Transverse colon (tissue), 4 donors: ENCODE measurements around the gene CCDC12. TPM values are rescaled to one million over a fixed set of nuclear protein-coding genes. Genes with fewer than 3 reads are reported as not detected.

Source experiments
- DNase-seq: peaks from one replicate; pipeline ENCODE4 v3.0.0-alpha.2; 2019
- H3K27ac ChIP-seq, 4 donors: fragments of 200-600 bp; sonication (generic); 2 replicates each; pipeline ENCODE4 v1.5.1; 2016 to 2018; ENCODE audit warnings: inconsistent platforms in 4 of 4
- H3K27me3 ChIP-seq: fragments of 200-600 bp; sonication (generic); 2 replicates; pipeline ENCODE4 v1.5.1; 2017; ENCODE audit warnings: inconsistent platforms
- H3K36me3 ChIP-seq, 4 donors: fragments of 200-600 bp; sonication (generic); 2 replicates each; pipeline ENCODE4 v1.5.1; 2017 to 2019; ENCODE audit warnings: inconsistent platforms in 4 of 4
- H3K4me1 ChIP-seq, 4 donors: fragments of 200-600 bp; sonication (generic); 2 replicates each; pipeline ENCODE4 v1.5.1; 2017 to 2020; ENCODE audit warnings: inconsistent platforms in 4 of 4
- H3K4me3 ChIP-seq, 4 donors: fragments of 200-600 bp; sonication (generic); 1 replicate in 1 of 4; 2 replicates in 3 of 4; pipeline versions ENCODE4 v1.5.1 to v1.6.1; 2017 to 2019; ENCODE audit warnings: inconsistent platforms in 4 of 4
- H3K9me3 ChIP-seq, 2 donors: fragments of 200-600 bp; sonication (generic); 2 replicates each; pipeline ENCODE4 v1.5.1; 2017 to 2019; ENCODE audit warnings: inconsistent platforms in 2 of 2
- EP300 ChIP-seq: sonication (generic); formaldehyde crosslinking; IDR thresholded peaks from one replicate; pipeline ENCODE4 v1.6.1; 2017; ENCODE audit warnings: antibody characterized with exemption, low read depth
- POLR2A ChIP-seq: fragments of 450-650 bp; IDR thresholded peaks from one replicate; pipeline ENCODE4 v1.6.1; 2016; ENCODE audit warnings: antibody characterized with exemption, mild to moderate bottlenecking, moderate library complexity
- POLR2AphosphoS5 ChIP-seq, 3 donors: sonication (generic); formaldehyde crosslinking; IDR thresholded peaks; one replicate each; pipeline ENCODE4 v1.6.1; 2016; ENCODE audit warnings: antibody characterized with exemption in 3 of 3
- WGBS, 2 donors: methylation state at CpG; one replicate each; pipeline ENCODE4 v1.1.5; 2018; ENCODE audit warnings: low coverage in 1 of 2; 5-methylcytosine and 5-hydroxymethylcytosine counted together
- in situ Hi-C, 4 donors: fragments of 200-750 bp; cut with MboI; loops; one replicate each; pipeline versions ENCODE4 v1.15.0 to v1.15.1; 2017; ENCODE audit warnings: low sequenced_read_pairs in 3 of 4, low pct_ligation_motif_present in 1 of 4, low pct_unique_long_range_greater_than_20kb in 1 of 4
- intact Hi-C: fragments of 100-400 bp; cut with DNase I; formaldehyde crosslinking; loops from one replicate; pipeline ENCODE4 v1.15.1; 2023; ENCODE audit warnings: low total_unique reads
- total RNA-seq, 4 donors: library from RNA; depleted of rRNA; stranded (reverse); fragments of >200 nt; gene quantifications; one replicate each; pipeline ENCODE4 v1.1.0, GENCODE V29; 2016
- TF ChIP-seq, protein P1 (sequence below), 5 experiments: fragments of 200-600 bp in 3 of 5; fragments of 450-650 bp in 2 of 5; sonication (generic) in 3 of 5; IDR thresholded peaks; 1 replicate in 2 of 5; 2 replicates in 3 of 5; pipeline ENCODE4 v1.5.1; 2016 to 2017; ENCODE audit warnings: antibody characterized with exemption in 5 of 5, inconsistent platforms in 3 of 5, mild to moderate bottlenecking in 2 of 5, moderate library complexity in 1 of 5

The CCDC12 gene
- total RNA-seq, 4 donors from 2014 or later = 50.1 to 72.9 (median 53.0) TPM

DNA sequence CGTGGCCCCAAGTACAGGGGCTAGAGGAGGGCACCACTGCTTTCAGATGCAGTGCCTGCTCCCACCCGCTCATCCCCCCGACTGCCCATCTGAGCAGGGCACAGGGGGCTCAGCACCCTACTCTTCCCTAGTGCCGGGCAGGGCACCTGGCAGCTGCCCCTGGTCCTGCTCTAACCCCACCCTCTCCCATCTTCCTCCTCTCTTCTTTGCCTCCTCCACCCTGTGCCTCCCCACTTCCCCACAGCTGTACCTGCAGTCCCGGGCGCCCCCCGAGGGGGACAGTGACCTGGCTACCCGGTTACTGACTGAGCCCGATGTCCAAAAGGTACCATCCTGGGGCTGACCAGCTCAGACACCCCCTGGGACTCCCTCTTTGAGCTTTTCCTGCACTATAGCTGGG lies 15.7 kb upstream of the CCDC12 start:
- TF ChIP-seq, protein P1, sequence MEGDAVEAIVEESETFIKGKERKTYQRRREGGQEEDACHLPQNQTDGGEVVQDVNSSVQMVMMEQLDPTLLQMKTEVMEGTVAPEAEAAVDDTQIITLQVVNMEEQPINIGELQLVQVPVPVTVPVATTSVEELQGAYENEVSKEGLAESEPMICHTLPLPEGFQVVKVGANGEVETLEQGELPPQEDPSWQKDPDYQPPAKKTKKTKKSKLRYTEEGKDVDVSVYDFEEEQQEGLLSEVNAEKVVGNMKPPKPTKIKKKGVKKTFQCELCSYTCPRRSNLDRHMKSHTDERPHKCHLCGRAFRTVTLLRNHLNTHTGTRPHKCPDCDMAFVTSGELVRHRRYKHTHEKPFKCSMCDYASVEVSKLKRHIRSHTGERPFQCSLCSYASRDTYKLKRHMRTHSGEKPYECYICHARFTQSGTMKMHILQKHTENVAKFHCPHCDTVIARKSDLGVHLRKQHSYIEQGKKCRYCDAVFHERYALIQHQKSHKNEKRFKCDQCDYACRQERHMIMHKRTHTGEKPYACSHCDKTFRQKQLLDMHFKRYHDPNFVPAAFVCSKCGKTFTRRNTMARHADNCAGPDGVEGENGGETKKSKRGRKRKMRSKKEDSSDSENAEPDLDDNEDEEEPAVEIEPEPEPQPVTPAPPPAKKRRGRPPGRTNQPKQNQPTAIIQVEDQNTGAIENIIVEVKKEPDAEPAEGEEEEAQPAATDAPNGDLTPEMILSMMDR (IDR thresholded peaks at IDR 0.05) = no peak
- no peak for TF ChIP-seq POLR2A
- no peak for TF ChIP-seq EP300
- TF ChIP-seq POLR2AphosphoS5 (IDR thresholded peaks at IDR 0.05) = no peak
- Histone ChIP-seq H3K36me3 (no peaks in the 10 kb centered on the region), H3K4me3 (no peak overlapping the region), H3K27me3 (no peaks in the 10 kb centered on the region), H3K4me1 (peaks cover 0 to 9% (median 7%) of the 10 kb centered on the region in 4 donors), H3K27ac (no peak overlapping the region), H3K9me3 (no peaks in the 10 kb centered on the region)
- intact Hi-C loops = no loop called here
- 92% methylated on average over 9 of the region's 9 CpGs; no CpG with 5 or more reads in 1 of the 2 donors for WGBS, 2 donors
- DNase-seq = no peak
- in situ Hi-C loops = loop anchor here in 1 of 4 donors (10.0 kb wide), 1 partner anchor 67 kb away; no protein-coding TSS in a partner anchor

DNA sequence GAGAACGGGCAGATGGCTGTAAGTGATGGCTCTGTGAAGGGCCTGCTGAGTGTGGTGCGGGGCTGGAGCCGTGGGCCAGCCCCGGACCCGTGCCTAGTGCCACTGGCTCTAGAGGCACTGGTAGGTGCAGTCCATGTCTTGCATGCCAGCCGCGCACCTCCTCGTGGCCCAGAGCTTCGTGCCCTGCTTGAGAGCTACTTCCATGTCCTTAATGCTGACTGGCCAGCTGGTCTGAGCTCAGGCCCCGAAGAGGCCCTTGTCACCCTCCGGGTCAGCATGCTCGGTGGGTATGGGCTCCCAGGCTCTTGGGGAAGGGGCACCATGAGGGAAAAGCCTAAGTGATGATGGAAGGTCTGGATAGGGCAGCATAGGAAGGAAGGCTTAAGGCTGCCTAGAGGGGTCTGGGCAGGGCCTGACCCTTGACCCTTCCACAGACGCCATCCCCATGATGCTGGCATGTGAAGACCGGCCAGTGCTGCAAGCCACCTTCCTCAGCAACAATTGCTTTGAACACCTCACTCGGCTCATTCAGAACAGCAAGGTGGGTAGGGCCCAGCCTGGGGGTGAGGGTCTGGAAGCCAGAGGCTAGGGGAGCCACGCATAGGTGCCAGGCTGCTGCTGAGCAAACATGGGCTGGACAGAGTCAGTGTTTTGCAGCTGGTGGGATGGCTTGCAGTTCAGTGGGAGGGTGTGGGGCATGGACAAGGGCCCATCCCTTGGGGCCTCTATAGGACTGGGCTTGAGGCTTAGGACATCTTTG lies 15.0 kb upstream of the CCDC12 start:
- Histone ChIP-seq H3K36me3 (no peaks in the 10 kb centered on the region), H3K9me3 (no peaks in the 10 kb centered on the region), H3K27ac (no peak overlapping the region), H3K4me3 (no peak overlapping the region), H3K4me1 (peaks cover 5 to 15% (median 13%) of the 10 kb centered on the region in 4 donors), H3K27me3 (no peaks in the 10 kb centered on the region)
- 94% methylated on average over 16 of the region's 16 CpGs; no CpG with 5 or more reads in 1 of the 2 donors for WGBS, 2 donors
- in situ Hi-C loops (loop anchor here in 1 of 4 donors (10.0 kb wide), 1 partner anchor 67 kb away; no protein-coding TSS in a partner anchor), intact Hi-C loops (no loop called here)
- DNase-seq = no peak
- TF ChIP-seq POLR2AphosphoS5 (IDR thresholded peaks at IDR 0.05) = no peak
- TF ChIP-seq POLR2A = no peak
- TF ChIP-seq EP300 = no peak
- TF ChIP-seq, protein P1 (IDR thresholded peaks at IDR 0.05) = no peak

DNA sequence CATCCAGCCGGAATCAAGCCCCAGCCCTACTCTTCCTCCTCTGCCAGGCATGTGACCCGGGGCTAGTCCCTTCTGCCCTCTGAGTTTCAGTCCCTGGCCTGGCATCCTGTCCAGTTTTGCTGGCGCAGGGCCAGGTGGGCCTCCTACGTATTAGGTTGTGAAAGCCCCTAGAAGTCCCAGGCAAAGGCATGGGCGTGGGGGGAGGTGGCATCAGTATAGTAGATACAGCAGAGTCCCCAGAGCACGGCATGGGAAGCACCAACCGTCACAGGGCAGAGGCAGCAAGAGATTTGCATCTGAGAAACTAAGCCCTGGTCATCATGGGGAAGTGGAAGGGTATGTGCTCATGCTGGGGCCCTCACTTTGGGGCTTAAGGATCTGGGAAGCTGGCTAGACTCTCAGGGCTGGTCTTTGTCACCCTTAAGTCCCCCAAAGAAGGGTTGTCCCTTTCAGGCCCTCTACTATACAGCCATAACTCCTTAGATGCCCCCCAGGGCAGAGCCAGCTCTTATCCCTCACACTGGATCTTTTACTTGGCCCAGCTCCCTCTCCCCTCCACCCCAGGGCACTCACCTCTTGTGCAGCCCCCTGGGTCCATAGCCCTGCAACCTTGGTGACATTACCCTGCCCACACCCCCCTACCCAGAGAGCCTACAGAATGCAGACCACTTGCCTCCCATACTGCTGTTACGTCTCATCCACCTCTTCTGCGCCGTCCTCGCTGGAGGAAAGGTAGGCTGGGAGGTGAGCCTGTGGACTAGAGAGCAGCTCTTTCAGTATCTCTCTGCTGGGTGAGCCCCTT lies 14.2 kb upstream of the CCDC12 start:
- H3K4me3 ChIP-seq = no peak overlapping the region
- H3K27me3 ChIP-seq = no peaks in the 10 kb centered on the region
- in situ Hi-C loops (loop anchor here in 1 of 4 donors (10.0 kb wide), 1 partner anchor 66 kb away; no protein-coding TSS in a partner anchor), intact Hi-C loops (no loop called here)
- no peak for TF ChIP-seq EP300
- no peak for TF ChIP-seq POLR2A
- TF ChIP-seq POLR2AphosphoS5 (IDR thresholded peaks at IDR 0.05) = no peak
- TF ChIP-seq, protein P1 (IDR thresholded peaks at IDR 0.05) = no peak
- 71 to 77% methylated on average over 1 to 11 of the region's 11 CpGs for WGBS, 2 donors
- DNase-seq = peak; percentile 41
- H3K4me1 ChIP-seq = peaks cover 7 to 24% (median 21%) of the 10 kb centered on the region in 4 donors
- H3K9me3 ChIP-seq = no peaks in the 10 kb centered on the region
- no peaks in the 10 kb centered on the region for H3K36me3 ChIP-seq
- H3K27ac ChIP-seq = no peak overlapping the region

DNA sequence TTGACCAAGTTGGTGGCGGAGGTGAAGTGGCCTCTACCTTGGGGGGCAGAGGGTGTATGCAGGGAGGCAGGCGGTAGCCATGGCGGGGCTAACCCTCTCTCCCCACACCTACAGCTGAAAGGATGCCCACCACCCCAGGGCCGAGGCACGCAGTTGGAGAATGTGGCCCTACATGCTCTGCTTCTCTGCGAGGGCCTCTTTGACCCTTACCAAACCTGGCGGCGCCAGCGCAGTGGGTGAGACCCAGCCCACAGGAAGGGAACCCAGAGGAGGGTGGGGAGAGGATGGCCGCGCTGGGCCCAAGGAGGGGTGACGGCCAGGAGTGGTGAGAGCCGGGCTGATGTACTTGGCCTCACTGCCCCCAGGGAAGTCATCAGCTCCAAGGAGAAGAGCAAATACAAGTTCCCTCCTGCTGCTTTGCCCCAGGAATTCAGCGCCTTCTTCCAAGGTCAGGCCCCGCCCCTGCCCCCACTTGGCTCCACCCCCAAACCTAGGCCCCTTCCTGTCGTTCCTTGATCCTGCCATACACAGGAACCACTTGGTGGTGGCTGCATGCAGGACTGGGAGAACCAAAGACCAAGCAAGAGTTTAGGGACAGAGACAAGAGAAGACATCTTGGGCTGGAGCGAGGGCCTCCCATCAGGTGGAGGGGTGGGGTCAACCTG lies 12.7 kb upstream of the CCDC12 start:
- H3K4me1 ChIP-seq = peaks cover 11 to 30% (median 25%) of the 10 kb centered on the region in 4 donors
- no peaks in the 10 kb centered on the region for H3K9me3 ChIP-seq
- TF ChIP-seq, protein P1 (IDR thresholded peaks at IDR 0.05) = no peak
- no peak for TF ChIP-seq POLR2AphosphoS5 (IDR thresholded peaks at IDR 0.05)
- no peak for TF ChIP-seq POLR2A
- H3K36me3 ChIP-seq = no peaks in the 10 kb centered on the region
- 91% methylated on average over 17 of the region's 17 CpGs; no CpG with 5 or more reads in 1 of the 2 donors for WGBS, 2 donors
- H3K4me3 ChIP-seq = no peak overlapping the region
- H3K27me3 ChIP-seq = no peaks in the 10 kb centered on the region
- DNase-seq = no peak
- intact Hi-C loops = no loop called here
- H3K27ac ChIP-seq = no peak overlapping the region
- in situ Hi-C loops = loop anchor here in 1 of 4 donors (10.0 kb wide), 1 partner anchor 54 kb away; no protein-coding TSS in a partner anchor
